HL-60 (cell line): ENCODE data around the gene TMEM31.

Experiments used
- SPI1 ChIP-seq: IDR thresholded peaks from 2 replicates; pipeline ENCODE4 v1.6.1; 2012; ENCODE audit warnings: low read depth, mild to moderate bottlenecking, borderline replicate concordance
- TF ChIP-seq, protein P1 (sequence below): IDR thresholded peaks from one replicate; pipeline ENCODE4 v1.5.1; 2011; ENCODE audit warnings: low read length, control low read depth, inconsistent platforms; ENCODE audit not compliant: insufficient read depth

DNA sequence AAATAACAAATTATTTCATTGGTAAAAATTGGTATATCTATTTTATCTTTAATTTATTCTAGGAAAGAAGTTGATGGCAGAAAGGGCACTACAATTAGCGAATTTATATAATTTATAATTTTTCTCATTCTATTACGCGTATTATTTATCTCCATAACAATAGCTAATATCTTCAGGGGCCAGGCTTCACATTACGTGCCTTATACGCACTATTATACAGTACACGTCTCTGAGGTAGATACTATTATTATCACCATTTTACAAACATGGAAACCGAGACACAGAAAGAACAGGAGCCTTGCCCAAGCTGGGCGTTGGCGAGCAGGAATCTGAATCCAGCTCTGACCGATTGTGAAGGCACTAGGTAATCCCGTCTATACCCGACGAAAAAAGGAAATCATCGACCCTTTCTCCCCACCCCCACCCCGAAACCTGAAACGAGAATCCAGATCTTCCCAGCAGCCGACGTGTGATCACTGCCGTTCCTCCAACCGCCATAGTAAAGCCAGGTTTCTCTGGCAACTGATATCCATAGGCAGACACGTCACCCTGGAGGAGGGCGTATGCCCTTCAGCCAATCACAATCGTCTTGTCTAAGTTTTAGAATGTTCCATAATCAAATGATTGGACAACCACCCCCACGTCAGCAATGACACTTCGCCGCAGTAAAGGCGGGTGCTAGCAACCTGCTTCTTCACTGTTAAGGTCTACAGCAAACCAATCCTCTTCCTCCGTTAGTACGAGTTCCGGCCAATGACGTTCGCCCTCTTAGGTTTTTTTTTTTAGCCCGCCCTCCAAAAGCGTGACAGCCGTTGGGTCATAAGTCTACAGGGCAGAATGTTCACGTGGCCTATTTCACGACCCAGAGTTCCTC lies 24.3 kb upstream of the TMEM31 start, which contains the start of gene MORF4L2:
- TF ChIP-seq, protein P1, sequence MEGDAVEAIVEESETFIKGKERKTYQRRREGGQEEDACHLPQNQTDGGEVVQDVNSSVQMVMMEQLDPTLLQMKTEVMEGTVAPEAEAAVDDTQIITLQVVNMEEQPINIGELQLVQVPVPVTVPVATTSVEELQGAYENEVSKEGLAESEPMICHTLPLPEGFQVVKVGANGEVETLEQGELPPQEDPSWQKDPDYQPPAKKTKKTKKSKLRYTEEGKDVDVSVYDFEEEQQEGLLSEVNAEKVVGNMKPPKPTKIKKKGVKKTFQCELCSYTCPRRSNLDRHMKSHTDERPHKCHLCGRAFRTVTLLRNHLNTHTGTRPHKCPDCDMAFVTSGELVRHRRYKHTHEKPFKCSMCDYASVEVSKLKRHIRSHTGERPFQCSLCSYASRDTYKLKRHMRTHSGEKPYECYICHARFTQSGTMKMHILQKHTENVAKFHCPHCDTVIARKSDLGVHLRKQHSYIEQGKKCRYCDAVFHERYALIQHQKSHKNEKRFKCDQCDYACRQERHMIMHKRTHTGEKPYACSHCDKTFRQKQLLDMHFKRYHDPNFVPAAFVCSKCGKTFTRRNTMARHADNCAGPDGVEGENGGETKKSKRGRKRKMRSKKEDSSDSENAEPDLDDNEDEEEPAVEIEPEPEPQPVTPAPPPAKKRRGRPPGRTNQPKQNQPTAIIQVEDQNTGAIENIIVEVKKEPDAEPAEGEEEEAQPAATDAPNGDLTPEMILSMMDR = no peak
- no peak for TF ChIP-seq SPI1
